K562 (cell line): ENCODE results near the gene PLA1A. TPM values are rescaled to one million over a fixed set of nuclear protein-coding genes. Genes with fewer than 3 reads are reported as not detected.

Source experiments
- ATAC-seq: fragments of 200-7000 bp; cut with Tn5 transposase; 3 replicates; pipeline ENCODE4 v1.9.1; 2020; ENCODE audit warnings: moderate library complexity
- BruUV-seq: library from RNA; stranded (reverse); fragments of 400-500 nt; replicated peaks from 2 replicates; lab custom pipeline; 2021; lab: Mats Ljungman, UMichigan
- CTCF ChIA-PET: fragments of 300-600 bp; formaldehyde crosslinking; extraction: SDS; loops from one replicate; lab custom pipeline; 2021; ENCODE audit warnings: low intra/inter-chr PET ratio; lab: Yijun Ruan, JAX
- POLR2A ChIA-PET: fragments of 300-600, 350-650 bp; sonication (Branson Sonifier 250); formaldehyde crosslinking; extraction: SDS; loops from one replicate; lab custom pipeline; 2021; ENCODE audit warnings: antibody characterized with exemption, inconsistent platforms; lab: Yijun Ruan, JAX
- DNase-seq, 4 experiments: peaks; one replicate each; pipeline versions ENCODE4 v3.0.0 to v3.0.0-alpha.2; 2011 to 2018; ENCODE audit warnings: low spot score in 3 of 4, mixed read lengths in 3 of 4; ENCODE audit errors: extremely low read depth in 1 of 4
- FAIRE-seq: peaks from 2 replicates; lab custom pipeline; 2011; peaks lifted over from hg19 to GRCh38; lab: Jason Lieb, UNC
- H2AFZ ChIP-seq: 2 replicates; pipeline ENCODE4 v1.6.0; 2011; ENCODE audit warnings: low read depth, low read length, control low read depth, inconsistent platforms
- H3K27ac ChIP-seq: fragments of 200-600 bp; 3 replicates; pipeline ENCODE4 v1.8.0; 2011; ENCODE audit warnings: low read depth, mild to moderate bottlenecking, control low read depth, inconsistent platforms, low read length, moderate library complexity, mixed read lengths; ENCODE audit errors: extremely low read depth
- H3K27me3 ChIP-seq, 2 experiments: fragments of 300-600 bp in 1 of 2; 2 replicates in 1 of 2; 3 replicates in 1 of 2; pipeline versions ENCODE4 v1.6.0 to v1.8.0; 2011; ENCODE audit warnings: inconsistent platforms in 2 of 2, low read length in 2 of 2, mild to moderate bottlenecking in 1 of 2, mixed read lengths in 1 of 2, moderate library complexity in 1 of 2; ENCODE audit not compliant: control insufficient read depth in 2 of 2, insufficient read depth in 2 of 2
- H3K36me3 ChIP-seq: fragments of 300-600 bp; 3 replicates; pipeline ENCODE4 v1.8.0; 2011; ENCODE audit warnings: mild to moderate bottlenecking, low read length, inconsistent platforms; ENCODE audit not compliant: control insufficient read depth, insufficient read depth
- H3K4me1 ChIP-seq, 2 experiments: fragments of 200-600 bp in 1 of 2; replicated peaks in 1 of 2; 2 replicates in 1 of 2; 3 replicates in 1 of 2; pipeline versions ENCODE4 v1.5.1 to v1.8.0; 2011; ENCODE audit warnings: inconsistent platforms in 2 of 2, low read length in 2 of 2, mild to moderate bottlenecking in 1 of 2, mixed read lengths in 1 of 2, moderate library complexity in 1 of 2; ENCODE audit not compliant: control insufficient read depth in 2 of 2, insufficient read depth in 2 of 2
- H3K4me2 ChIP-seq: 2 replicates; pipeline ENCODE4 v1.6.1; 2011; ENCODE audit warnings: low read length, control low read depth, inconsistent platforms, mixed read lengths; ENCODE audit not compliant: insufficient read depth
- H3K4me3 ChIP-seq: fragments of 200-600 bp; sonication (generic), shearing (Covaris generic); 2 replicates; pipeline ENCODE4 v1.5.1; 2016; ENCODE audit warnings: control low read depth, inconsistent platforms
- H3K79me2 ChIP-seq: fragments of 200-600 bp; 3 replicates; pipeline ENCODE4 v1.8.0; 2011; ENCODE audit warnings: low read length, inconsistent platforms; ENCODE audit not compliant: control insufficient read depth, insufficient read depth
- H3K9ac ChIP-seq, 2 experiments: 2 replicates each; pipeline versions ENCODE4 v1.6.0 to v1.6.1; 2011; ENCODE audit warnings: low read depth in 2 of 2, low read length in 2 of 2, control low read depth in 1 of 2, inconsistent platforms in 1 of 2, mild to moderate bottlenecking in 1 of 2, mixed read lengths in 1 of 2; ENCODE audit not compliant: insufficient read depth in 1 of 2
- H3K9me1 ChIP-seq: one replicate; pipeline ENCODE4 v1.6.0; 2011; ENCODE audit warnings: inconsistent platforms, mild to moderate bottlenecking, low read length, moderate library complexity; ENCODE audit not compliant: control insufficient read depth, insufficient read depth
- H3K9me3 ChIP-seq: replicated peaks from 2 replicates; pipeline ENCODE4 v1.5.1; 2011; ENCODE audit warnings: low read depth, low read length, inconsistent platforms; ENCODE audit not compliant: control insufficient read depth, insufficient read depth
- H4K20me1 ChIP-seq: replicated peaks from 2 replicates; pipeline ENCODE4 v1.6.1; 2011; ENCODE audit warnings: low read length, inconsistent platforms, mixed read lengths; ENCODE audit not compliant: control insufficient read depth, insufficient read depth
- CBX3 ChIP-seq, 2 experiments: IDR thresholded peaks; 1 replicate in 1 of 2; 2 replicates in 1 of 2; pipeline ENCODE4 v1.6.1; 2012; ENCODE audit warnings: inconsistent platforms in 2 of 2, low read length in 2 of 2, borderline replicate concordance in 1 of 2, control low read depth in 1 of 2
- EGR1 ChIP-seq: fragments of 450-650 bp; conservative IDR thresholded peaks from 2 replicates; pipeline ENCODE4 v1.6.1; 2017; ENCODE audit warnings: mild to moderate bottlenecking
- GABPA ChIP-seq: fragments of 200-800 bp; sonication (Bioruptor generic); conservative IDR thresholded peaks from 2 replicates; pipeline ENCODE4 v1.6.1; 2016; ENCODE audit warnings: low read depth, missing genetic modification characterization, missing compliant biosample characterization
- HMGN3 ChIP-seq: IDR thresholded peaks from 2 replicates; pipeline ENCODE4 v1.6.1; 2011; ENCODE audit warnings: borderline replicate concordance, low read depth, mild to moderate bottlenecking, mixed read lengths, low read length; ENCODE audit not compliant: insufficient read length; ENCODE audit errors: extremely low read depth
- NR2F6 ChIP-seq: fragments of 450-650 bp; formaldehyde crosslinking; IDR thresholded peaks from 2 replicates; pipeline ENCODE4 v1.4.0; 2020; ENCODE audit warnings: mild to moderate bottlenecking
- PHF8 ChIP-seq: fragments of 200-600 bp; sonication (generic); IDR thresholded peaks from 2 replicates; pipeline ENCODE4 v1.6.1; 2012; ENCODE audit warnings: mixed run types, mild to moderate bottlenecking, inconsistent platforms, low read length, moderate library complexity, borderline replicate concordance
- RBBP5 ChIP-seq: fragments of 200-600 bp; sonication (generic); IDR thresholded peaks from 2 replicates; pipeline ENCODE4 v1.6.1; 2012; ENCODE audit warnings: borderline replicate concordance, mild to moderate bottlenecking, low read length, control low read depth, inconsistent platforms; ENCODE audit not compliant: insufficient read depth, poor library complexity, severe bottlenecking
- SAFB ChIP-seq: fragments of 200-400 bp; formaldehyde crosslinking; IDR thresholded peaks from 2 replicates; pipeline ENCODE4 v1.6.1; 2017; ENCODE audit warnings: low read depth, low read length, borderline replicate concordance
- SMAD4 ChIP-seq: fragments of 250-450 bp; sonication (Bioruptor Pico); conservative IDR thresholded peaks from 2 replicates; pipeline ENCODE4 v1.8.0; 2021; ENCODE audit warnings: inconsistent platforms, mild to moderate bottlenecking, moderate library complexity
- TAF1 ChIP-seq: IDR thresholded peaks from 2 replicates; pipeline ENCODE4 v1.6.1; 2011; ENCODE audit warnings: mild to moderate bottlenecking, low read length, moderate library complexity; ENCODE audit not compliant: insufficient read depth, control insufficient read depth, severe bottlenecking; ENCODE audit errors: extremely low read depth
- YBX1 ChIP-seq: fragments of 450-650 bp; IDR thresholded peaks from 2 replicates; pipeline ENCODE4 v1.7.1; 2016; ENCODE audit warnings: mild to moderate bottlenecking
- ZNF347 ChIP-seq: fragments of 450-650 bp; formaldehyde crosslinking; IDR thresholded peaks from 2 replicates; pipeline ENCODE4 v1.4.0; 2020; ENCODE audit warnings: low read depth, mild to moderate bottlenecking, moderate library complexity
- ZSCAN32 ChIP-seq: fragments of 450-650 bp; formaldehyde crosslinking; IDR thresholded peaks from 2 replicates; pipeline ENCODE4 v1.4.0; 2020; ENCODE audit warnings: mild to moderate bottlenecking, moderate library complexity
- WGBS: fragments of 100-300 bp; shearing (Covaris generic); methylation state at CpG from one replicate; pipeline ENCODE4 v1.1.6; 2016; ENCODE audit warnings: low coverage, mixed read lengths; ENCODE audit not compliant: insufficient coverage; ENCODE audit errors: missing lambda C conversion rate; 5-methylcytosine and 5-hydroxymethylcytosine counted together
- in situ Hi-C: fragments of 300-500 bp; cut with MboI; formaldehyde crosslinking; loops from 4 replicates; pipeline ENCODE4 v1.15.0; 2018; ENCODE audit warnings: inconsistent platforms, mixed read lengths
- intact Hi-C: fragments of 100-400 bp; cut with micrococcal nuclease; formaldehyde crosslinking; loops from 2 replicates; pipeline ENCODE4 v1.14.2; 2022
- polyA plus RNA-seq, 8 experiments: library from polyadenylated mRNA; depleted of rRNA in 4 of 8; stranded (reverse) in 5 of 8; unstranded in 3 of 8; fragments of >200 nt; fragmentation: Nextera tagmentation in 2 of 8; fragmentation: Illumina TruSeq in 1 of 8; extraction: Ambion mirVana in 2 of 8; extraction: Trizol in 1 of 8; gene quantifications; 2 replicates each; pipeline versions ENCODE4 v1.2.1 to v1.2.3, GENCODE V29; 2011 to 2014; ENCODE audit warnings: inconsistent platforms in 1 of 8, missing spikeins in 1 of 8
- total RNA-seq, 7 experiments: library from RNA; depleted of rRNA in 6 of 7; stranded (reverse); fragments of >200 nt in 6 of 7; fragmentation: Illumina TruSeq in 2 of 7; extraction: Trizol in 2 of 7; gene quantifications; 2 replicates each; pipeline versions ENCODE4 v1.2.1 to v1.2.3, GENCODE V29; 2011 to 2021; ENCODE audit warnings: low replicate concordance in 1 of 7
- TF ChIP-seq, protein P1 (sequence below): sonication (generic); formaldehyde crosslinking; IDR thresholded peaks from 2 replicates; pipeline ENCODE4 v1.8.0; 2022; ENCODE audit warnings: mild to moderate bottlenecking, missing genetic modification reagents
- TF ChIP-seq, protein P2 (sequence below): fragments of 200-800 bp; sonication (Bioruptor generic); IDR thresholded peaks from 2 replicates; pipeline ENCODE4 v1.6.1; 2017; ENCODE audit warnings: missing genetic modification characterization, missing compliant biosample characterization

PLA1A gene
- total and polyA plus RNA-seq, 9 of the 15 experiments (the other 6 are each of a cell fraction or from before 2014, with no cell fraction given), result not detected

DNA sequence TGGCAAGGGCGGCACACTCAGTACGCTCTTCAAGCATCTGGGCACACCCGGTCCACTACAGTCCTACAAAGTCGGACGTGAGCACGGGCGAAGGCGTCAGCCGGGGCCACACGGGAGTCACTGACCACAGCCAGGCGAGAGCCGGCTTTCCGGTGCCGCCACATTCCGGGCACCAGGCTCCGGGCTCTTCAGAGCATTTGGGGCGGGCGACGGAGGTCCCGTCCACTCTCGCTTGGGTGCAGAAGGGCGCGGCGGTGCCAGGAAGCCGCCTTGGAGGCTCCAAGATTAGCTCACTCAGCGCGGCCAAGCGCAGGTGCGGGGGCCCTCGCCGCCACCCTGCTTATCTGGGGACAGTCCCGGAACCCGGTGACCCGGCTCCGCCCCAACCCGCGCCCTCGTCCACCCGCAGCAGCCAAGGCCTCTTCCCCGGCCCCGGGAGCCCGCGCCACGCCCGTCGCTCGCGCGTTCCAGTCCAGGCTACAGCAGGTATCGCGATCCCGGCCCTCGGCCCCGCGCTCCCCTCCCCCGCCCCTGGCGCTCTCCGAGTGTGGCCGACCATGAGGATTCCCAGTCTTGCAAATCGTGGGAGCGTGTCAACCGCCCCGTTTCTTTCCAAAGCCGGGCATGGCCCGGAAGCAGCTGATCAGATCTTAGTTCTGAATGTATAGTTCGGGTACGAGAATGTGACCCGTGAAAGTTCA is 18.2 kb upstream of the PLA1A start, which contains the start of gene ADPRH:
Gene ADPRH, plus strand, starts transcription at position 127 of the 701 bp plus-strand sequence. CDS start 2,678 bp downstream, outside the sequence.
- peaks cover 3 to 8% of the 10 kb centered on the region in 2 experiments; a peak in 4 of 5 replicates for H3K4me1 ChIP-seq
- no peaks in the 10 kb centered on the region; a peak in 1 of 5 replicates for H3K27me3 ChIP-seq
- no peaks in the 10 kb centered on the region for H3K79me2 ChIP-seq
- no peaks in the 10 kb centered on the region for H4K20me1 ChIP-seq
- peak within 1 kb of the TSS; percentile 64 for H3K4me2 ChIP-seq
- WGBS, result 43% methylated on average over 39 of the region's 68 CpGs
- peak within 1 kb of the TSS; percentile 64 for H3K27ac ChIP-seq
- DNase-seq (peak; percentile 67 to 74 (median 72)), FAIRE-seq (no peak), ATAC-seq (peak; percentile 98)
- intact Hi-C loops, result no loop called here
- no peaks in the 10 kb centered on the region for H3K9me1 ChIP-seq
- TSS peak; percentile 46 for BruUV-seq
- in situ Hi-C loops, result no loop called here
- ChIA-PET CTCF (no interaction called here), POLR2A (interaction anchor here (1.1 kb wide), 1 partner anchor 81 kb away, joined by 3 read pairs; no protein-coding TSS in a partner anchor)
- no peaks in the 10 kb centered on the region for H3K36me3 ChIP-seq
- peak within 1 kb of the TSS; percentile 93 for H2AFZ ChIP-seq
- peak within 1 kb of the TSS; percentile 33 for H3K4me3 ChIP-seq
- peak within 1 kb of the TSS; percentile 63 to 91 for H3K9ac ChIP-seq
- no peaks in the 10 kb centered on the region for H3K9me3 ChIP-seq
- TF ChIP-seq YBX1 (no peak), ZNF347 (CRISPR knock-in tag) (no peak), RBBP5 (peak; percentile 44), NR2F6 (no peak), HMGN3 (peak; percentile 49), SMAD4 (peak; percentile 65; the same call in 1 of the 2 replicates), CBX3 (IDR thresholded peaks at IDR 0.05; ENCODE audit: borderline replicate concordance in 1 of 2, low read length in 2 of 2) (peak in 1 of 2 experiments; percentile 45; a peak in 1 of 3 replicates), EGR1 (0 out of 2 replicates have a peak, but pooled peaks have one; percentile 8), GABPA (tag) (0 out of 2 replicates have a peak, but pooled peaks have one; percentile 20), TAF1 (peak; percentile 26), ZSCAN32 (CRISPR knock-in tag) (no peak), PHF8 (peak; percentile 41; the same call in 1 of the 2 replicates), SAFB (0 out of 2 replicates have a peak, but pooled peaks have one; percentile 19)
- TF ChIP-seq, protein P1, sequence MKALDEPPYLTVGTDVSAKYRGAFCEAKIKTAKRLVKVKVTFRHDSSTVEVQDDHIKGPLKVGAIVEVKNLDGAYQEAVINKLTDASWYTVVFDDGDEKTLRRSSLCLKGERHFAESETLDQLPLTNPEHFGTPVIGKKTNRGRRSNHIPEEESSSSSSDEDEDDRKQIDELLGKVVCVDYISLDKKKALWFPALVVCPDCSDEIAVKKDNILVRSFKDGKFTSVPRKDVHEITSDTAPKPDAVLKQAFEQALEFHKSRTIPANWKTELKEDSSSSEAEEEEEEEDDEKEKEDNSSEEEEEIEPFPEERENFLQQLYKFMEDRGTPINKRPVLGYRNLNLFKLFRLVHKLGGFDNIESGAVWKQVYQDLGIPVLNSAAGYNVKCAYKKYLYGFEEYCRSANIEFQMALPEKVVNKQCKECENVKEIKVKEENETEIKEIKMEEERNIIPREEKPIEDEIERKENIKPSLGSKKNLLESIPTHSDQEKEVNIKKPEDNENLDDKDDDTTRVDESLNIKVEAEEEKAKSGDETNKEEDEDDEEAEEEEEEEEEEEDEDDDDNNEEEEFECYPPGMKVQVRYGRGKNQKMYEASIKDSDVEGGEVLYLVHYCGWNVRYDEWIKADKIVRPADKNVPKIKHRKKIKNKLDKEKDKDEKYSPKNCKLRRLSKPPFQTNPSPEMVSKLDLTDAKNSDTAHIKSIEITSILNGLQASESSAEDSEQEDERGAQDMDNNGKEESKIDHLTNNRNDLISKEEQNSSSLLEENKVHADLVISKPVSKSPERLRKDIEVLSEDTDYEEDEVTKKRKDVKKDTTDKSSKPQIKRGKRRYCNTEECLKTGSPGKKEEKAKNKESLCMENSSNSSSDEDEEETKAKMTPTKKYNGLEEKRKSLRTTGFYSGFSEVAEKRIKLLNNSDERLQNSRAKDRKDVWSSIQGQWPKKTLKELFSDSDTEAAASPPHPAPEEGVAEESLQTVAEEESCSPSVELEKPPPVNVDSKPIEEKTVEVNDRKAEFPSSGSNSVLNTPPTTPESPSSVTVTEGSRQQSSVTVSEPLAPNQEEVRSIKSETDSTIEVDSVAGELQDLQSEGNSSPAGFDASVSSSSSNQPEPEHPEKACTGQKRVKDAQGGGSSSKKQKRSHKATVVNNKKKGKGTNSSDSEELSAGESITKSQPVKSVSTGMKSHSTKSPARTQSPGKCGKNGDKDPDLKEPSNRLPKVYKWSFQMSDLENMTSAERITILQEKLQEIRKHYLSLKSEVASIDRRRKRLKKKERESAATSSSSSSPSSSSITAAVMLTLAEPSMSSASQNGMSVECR (CRISPR knock-in tag), result no peak
- TF ChIP-seq, protein P2, sequence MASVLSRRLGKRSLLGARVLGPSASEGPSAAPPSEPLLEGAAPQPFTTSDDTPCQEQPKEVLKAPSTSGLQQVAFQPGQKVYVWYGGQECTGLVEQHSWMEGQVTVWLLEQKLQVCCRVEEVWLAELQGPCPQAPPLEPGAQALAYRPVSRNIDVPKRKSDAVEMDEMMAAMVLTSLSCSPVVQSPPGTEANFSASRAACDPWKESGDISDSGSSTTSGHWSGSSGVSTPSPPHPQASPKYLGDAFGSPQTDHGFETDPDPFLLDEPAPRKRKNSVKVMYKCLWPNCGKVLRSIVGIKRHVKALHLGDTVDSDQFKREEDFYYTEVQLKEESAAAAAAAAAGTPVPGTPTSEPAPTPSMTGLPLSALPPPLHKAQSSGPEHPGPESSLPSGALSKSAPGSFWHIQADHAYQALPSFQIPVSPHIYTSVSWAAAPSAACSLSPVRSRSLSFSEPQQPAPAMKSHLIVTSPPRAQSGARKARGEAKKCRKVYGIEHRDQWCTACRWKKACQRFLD (CRISPR knock-in tag), result peak; percentile 61; the same call in 1 of the 2 replicates
